WTC11 (cell line): ENCODE measurements around the gene EDDM3A.

Experiments used
- ATF2 ChIP-seq: sonication (generic); formaldehyde crosslinking; IDR thresholded peaks from 2 replicates; pipeline ENCODE4 v1.8.1; 2022; ENCODE audit warnings: low read depth, missing genetic modification reagents, borderline replicate concordance
- CREM ChIP-seq: sonication (generic); formaldehyde crosslinking; IDR thresholded peaks from 2 replicates; pipeline ENCODE4 v1.8.1; 2022; ENCODE audit warnings: mild to moderate bottlenecking, missing genetic modification reagents, moderate library complexity
- CTCF ChIP-seq: fragments of 200-600 bp; IDR thresholded peaks from 2 replicates; pipeline ENCODE4 v1.8.0; 2022; ENCODE audit warnings: antibody characterized with exemption
- E2F5 ChIP-seq: sonication (generic); formaldehyde crosslinking; IDR thresholded peaks from 2 replicates; pipeline ENCODE4 v1.8.1; 2022; ENCODE audit warnings: mild to moderate bottlenecking, moderate library complexity, missing genetic modification reagents
- FOXP4 ChIP-seq: sonication (generic); formaldehyde crosslinking; IDR thresholded peaks from 2 replicates; pipeline ENCODE4 v1.8.0; 2022; ENCODE audit warnings: mild to moderate bottlenecking, missing genetic modification reagents
- MAX ChIP-seq: sonication (generic); formaldehyde crosslinking; IDR thresholded peaks from 2 replicates; pipeline ENCODE4 v1.8.0; 2022; ENCODE audit warnings: mild to moderate bottlenecking, missing genetic modification reagents
- TCF7 ChIP-seq: sonication (generic); formaldehyde crosslinking; IDR thresholded peaks from 2 replicates; pipeline ENCODE4 v1.8.0; 2022; ENCODE audit warnings: mild to moderate bottlenecking, low read depth, missing genetic modification reagents, moderate library complexity
- USF2 ChIP-seq: sonication (generic); formaldehyde crosslinking; IDR thresholded peaks from 2 replicates; pipeline ENCODE4 v1.8.1; 2023; ENCODE audit warnings: mild to moderate bottlenecking, missing genetic modification reagents, moderate library complexity
- ZNF425 ChIP-seq: fragments of 250-450 bp; sonication (Bioruptor Pico); conservative IDR thresholded peaks from 2 replicates; pipeline ENCODE4 v1.9.0; 2021; ENCODE audit warnings: mild to moderate bottlenecking
- ZNF671 ChIP-seq: fragments of 250-450 bp; sonication (Bioruptor Pico); IDR thresholded peaks from 2 replicates; pipeline ENCODE4 v1.8.0; 2021; ENCODE audit warnings: mild to moderate bottlenecking

- TF ChIP-seq CTCF (no peak), MAX (CRISPR knock-in tag) (no peak), CREM (CRISPR knock-in tag) (no peak), E2F5 (CRISPR knock-in tag) (no peak), ATF2 (no peak), ZNF425 (CRISPR knock-in tag) (no peak), ZNF671 (no peak), USF2 (CRISPR knock-in tag) (no peak), TCF7 (CRISPR knock-in tag) (no peak), FOXP4 (CRISPR knock-in tag) (0 out of 2 replicates have a peak, but pooled peaks have one; percentile 14)
Observed at GRCh38 chr14:20782280-20782890, 36.7 kb downstream of the EDDM3A start.
